ENCODE data around the gene GNGT2.
"Not testable (repeated sequence)": the region's sequence is repeated elsewhere in the genome, so short reads cannot be mapped to it uniquely, and the experiment has no call there.

The GNGT2 gene

DNA sequence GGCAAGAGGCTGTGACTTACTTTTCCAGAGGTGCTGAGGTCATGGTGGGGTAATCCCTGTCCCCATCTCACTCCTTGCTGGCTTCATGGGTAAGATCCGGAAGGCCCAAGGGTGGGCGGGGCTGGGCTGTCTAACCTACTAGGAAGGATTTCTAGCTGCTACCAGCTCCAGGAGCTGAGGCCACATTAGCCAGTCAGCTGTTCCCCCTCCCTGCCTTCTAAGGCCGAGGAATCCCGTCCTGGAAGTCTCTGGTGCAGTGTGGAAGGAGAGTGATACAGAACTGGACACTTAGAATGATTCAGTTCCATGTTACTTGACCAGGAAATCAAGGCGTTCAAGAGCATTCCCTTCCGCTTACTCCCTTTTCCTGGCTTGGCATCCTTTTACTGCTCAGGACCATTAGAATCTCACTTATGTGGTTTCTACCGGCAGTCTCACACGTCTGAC is 8.9 kb downstream of the GNGT2 start:
- no peak for DNase-seq

DNA sequence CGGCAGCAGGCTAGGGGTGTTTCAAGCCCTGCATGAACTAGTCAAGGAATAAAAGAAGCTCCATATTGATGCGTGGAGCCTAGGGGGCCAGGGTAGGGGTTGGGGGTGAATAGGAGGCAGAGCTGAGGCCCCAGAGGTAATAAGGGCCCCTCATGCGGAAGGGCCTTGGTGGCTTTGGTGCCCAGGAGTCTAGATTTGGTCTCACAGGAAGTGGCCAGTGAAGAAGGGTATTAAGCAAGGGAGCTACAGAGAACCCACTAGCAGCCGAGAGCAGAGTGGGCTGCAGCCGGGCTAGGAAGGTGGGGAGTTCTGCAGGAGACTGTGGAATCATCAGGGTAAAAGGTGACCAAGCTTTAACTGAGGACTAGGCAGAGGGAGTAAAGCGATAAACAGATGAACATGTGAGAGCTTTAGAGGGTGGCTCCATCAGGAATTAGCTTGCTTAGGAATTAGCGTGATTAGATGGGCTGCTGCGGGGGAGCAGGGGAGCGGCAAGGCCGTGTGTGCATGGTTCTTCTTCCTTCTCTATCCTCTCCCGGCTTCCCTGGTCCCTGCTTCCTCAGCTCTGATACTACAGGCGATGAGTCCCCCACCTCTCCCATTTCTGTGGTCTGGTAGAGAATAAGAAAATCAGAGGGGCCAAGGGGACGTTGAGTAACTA is 9.8 kb downstream of the GNGT2 start:
- no peak for DNase-seq

DNA sequence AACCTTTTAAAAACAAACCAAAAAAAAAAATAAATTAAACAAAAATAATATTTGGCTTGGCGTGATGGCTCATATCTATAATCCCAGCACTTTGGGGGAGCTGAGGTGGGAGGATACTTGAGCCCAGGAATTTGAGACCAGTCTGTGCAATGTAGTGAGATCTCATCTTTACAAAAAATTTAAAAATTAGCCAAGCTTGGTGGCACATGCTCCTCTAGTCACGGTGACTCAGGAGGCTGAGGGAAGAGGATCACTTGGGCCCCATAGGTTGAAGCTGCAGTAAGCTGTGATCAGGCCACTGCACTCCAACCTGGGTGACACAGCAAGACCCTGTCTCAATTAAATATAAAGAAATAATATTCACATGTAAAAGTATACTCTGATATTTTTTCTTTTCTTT is 12.2 kb downstream of the GNGT2 start:
- DNase-seq, result no peak

DNA sequence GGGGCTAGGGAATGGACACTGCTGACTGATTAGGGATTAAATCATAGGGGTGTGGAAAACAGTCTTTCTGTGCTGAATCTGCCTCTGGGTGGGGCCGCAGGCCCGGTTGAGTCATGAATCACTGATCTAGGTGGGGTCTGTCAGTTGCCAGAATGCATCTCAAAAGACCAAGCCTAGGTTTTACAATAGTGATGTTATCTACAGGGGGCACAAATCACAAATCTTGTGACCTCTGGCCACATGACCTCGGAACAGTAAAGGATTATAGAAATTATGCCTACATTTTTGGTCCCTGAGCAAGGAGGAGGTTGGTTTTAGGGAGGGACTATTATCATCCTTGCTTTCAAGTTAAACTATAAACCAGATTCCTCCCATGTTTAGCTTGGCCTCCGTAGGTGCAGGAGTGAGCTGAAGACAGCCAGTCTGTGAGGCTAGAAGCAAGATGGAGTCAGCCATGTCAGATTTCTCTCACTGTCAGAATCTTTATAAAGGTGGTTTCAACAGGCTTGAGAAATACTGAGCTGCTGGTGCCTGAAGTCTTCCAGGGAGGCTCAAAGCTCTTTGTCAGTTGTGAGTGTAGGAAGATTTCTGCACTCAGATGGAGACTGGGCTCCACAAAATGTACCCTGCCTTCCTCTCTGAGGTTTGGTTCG is 12.9 kb downstream of the GNGT2 start:
- DNase-seq, result no peak

DNA sequence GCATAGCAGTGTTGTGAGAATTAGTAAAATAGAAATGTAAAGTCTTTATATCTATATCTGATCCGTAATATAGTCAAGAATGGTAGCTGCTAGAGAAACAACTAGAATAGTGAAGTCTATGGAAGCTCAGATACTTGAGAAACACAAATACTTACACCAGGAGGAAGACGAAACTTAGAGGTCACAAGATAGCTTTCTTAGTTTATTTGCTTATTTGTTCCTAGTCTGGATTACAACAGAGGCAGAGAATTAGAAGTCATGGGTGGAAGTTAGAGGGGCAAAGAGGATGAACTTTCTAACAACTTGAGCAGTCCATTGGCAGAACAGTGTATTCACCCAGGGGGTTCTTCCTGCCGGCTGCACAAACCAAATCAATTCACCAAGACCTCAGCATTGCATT is 13.9 kb downstream of the GNGT2 start:
- no peak for DNase-seq

DNA sequence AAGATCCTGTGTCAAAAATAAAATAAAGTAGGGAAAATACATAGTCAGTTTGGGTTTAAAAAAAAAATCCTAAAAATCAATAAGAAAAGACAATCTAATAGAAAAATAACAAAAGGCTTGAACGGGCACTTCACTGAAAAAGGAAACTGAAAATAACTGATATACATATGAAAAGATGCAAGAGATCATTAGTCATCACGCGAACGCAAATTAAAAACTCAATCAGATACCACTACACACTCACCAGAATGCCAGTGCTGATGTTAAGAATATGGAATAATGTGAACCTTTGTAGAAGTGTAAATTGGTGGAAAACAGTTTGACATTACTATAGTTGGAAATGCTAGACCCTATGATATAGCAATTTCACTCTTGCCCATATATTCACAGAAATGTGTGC is 14.6 kb downstream of the GNGT2 start:
- DNase-seq, result no peak

DNA sequence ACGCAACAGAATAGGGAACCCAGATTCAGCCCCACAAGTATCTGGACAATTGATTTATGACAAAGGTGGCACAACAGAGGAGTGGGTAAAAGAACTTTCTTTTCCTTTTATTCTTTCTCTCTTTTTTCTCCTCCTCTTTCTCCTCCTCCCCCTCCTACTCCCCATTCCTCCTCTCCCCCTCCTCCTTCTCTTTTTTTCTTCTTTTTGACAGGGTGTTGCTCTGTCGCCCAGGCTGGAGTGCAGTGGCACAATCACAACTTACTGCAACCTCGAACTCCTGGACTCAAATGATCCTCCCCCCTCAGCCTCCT is 16.1 kb downstream of the GNGT2 start:
- no peak for DNase-seq

DNA sequence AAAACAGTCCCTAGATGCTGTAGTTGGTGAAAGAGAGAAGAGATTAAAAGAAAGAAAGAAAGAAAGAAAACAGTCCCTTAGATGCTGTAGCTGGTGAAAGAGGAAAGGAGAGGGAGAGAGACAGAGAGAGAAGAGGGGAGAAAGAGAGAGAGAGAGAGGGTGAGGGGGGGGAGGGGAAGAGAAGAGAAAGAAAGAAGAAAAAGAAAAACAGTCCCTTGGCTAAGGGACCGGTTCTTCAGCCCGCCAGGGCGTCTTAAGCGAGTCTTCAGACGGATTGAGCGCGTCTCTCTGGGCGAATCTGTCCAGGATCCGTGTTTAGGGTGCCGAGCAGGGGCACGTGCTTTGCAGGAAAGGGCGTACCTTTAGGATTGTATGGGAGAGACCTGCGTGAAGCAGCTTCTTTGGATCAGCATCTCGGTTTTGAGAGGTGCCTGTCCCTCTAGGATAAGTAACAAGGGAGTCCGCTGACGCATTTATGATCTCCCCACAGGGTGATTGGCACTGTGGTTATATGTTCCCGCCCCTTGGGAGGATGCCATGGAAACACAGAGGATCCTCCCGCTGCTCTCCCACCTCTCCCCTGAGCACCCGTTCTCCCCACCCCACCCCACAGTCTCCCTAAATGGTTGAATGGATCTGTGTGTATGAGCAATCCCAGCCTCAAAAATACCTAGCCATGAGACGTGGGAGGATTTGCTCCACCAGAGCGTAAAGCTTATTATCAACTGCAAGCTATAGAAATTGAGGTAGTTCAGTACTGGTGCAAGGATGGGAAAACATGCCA is 16.7 kb downstream of the GNGT2 start:
- no peak for DNase-seq

DNA sequence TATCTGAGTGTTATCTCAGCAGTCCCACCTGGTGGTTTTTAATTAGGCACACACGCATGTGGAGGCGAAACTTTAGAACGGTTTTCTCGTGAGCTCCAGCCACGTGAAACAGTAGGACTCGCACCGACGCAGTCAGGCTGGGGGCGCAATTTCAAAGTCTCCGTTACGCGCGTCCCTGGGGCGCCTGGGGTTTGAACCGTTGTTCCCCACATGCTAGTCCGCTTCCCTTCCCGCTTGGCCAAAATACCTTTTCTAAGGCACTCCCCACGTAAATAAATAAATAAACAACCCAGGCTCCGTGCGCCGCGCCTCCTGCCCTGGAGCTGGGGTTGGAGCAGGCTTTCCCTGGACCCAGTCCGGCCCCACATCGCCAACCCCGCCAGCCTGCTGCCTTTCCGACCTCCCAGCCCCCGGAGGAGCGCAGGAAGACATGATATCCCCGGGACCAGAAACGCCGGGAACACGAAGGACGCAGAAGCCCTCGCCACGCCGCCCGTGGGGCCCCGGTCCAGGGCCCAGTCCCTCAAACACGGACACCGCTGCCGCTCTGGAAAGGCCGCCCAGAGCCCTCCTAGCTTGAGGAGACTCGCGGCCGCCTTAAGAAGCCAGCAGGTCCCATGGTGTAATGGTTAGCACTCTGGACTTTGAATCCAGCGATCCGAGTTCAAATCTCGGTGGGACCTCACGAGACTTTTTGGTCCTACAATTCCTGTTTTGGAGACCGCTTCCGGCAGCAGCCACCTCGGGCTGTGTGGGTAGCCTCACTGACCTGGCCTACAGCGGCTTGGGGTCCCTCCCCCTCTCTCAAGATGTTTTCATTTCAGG is 18.2 kb downstream of the GNGT2 start:
- peak; percentile 82 for DNase-seq

DNA sequence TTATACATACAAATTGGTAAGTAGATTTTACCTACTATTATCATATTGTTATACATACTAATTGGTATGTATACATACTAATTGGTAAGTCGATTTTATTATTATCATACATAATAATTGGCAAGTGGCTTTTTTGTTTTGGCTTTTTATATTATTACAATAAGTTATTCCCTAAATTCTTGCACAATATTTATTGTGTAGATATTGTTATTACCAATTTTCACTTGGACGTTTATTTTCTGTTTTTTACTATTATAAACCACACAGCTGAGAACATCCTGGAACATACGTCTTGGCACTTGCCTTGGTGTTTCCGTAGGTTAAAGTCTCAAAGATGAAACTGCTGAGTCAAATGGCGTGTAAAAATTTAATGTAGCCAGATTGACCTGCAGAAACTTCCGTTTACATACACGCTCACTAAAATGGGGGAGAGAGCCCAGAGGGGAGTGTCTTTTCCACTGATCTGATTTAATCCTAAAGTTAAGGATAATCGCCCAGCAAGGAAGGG is 18.9 kb downstream of the GNGT2 start:
- no peak for DNase-seq

DNA sequence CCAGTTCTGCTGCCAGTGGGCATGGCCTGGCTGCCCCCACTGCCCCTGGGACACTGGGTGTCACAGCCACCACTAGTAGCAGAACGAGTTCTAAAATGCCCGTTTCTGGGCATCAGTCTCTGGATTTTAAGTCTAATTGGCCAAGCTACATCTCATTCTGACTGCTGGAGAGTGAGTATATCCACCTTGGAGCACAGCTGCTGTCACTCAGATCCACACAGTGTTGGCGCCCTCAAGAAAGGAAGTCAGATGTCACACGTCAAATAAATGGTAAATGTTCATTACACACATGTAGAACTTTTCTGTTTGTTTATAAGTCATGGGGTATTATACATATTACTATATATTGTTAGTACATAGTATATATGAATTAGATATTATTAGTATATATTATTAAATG is 19.4 kb downstream of the GNGT2 start:
- no peak for DNase-seq

DNA sequence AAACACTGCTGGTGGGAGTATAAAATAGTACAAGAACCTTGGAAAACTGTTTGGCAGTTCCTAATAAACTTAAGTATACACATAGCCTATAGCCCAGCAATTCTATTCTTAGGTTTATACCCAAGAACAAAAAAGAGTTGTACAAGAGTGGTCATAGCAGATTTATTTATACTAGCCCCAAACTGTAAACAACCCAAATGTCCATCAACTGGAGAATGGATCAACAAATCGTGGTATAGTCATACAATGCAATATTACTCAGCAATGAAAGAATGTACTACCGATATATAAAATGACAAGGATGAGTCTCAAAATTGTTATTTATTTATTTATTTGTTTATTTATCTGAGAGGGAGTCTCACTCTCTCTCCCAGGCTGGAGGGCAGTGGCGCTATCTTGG is 23.1 kb downstream of the GNGT2 start:
- no peak for DNase-seq

DNA sequence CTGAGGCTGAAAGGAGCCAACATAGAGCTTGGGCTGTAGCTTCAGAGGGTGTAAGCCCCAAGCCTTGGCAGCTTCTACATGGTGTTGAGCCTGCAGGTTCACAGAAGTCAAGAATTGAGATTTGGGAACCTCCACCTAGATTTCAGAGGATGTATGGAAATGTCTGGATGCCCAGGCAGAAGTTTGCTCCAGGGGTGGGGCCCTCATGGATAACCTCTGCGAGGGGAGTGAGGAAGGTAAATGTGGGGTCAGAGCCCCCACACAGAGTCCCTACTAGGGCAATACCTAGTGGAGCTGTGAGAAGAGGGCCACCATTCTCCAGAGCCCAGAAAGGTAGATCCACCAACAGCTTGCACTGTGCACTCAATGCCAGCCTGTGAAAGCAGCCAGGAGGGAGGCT is 25.0 kb downstream of the GNGT2 start:
- DNase-seq, result not testable (repeated sequence)

DNA sequence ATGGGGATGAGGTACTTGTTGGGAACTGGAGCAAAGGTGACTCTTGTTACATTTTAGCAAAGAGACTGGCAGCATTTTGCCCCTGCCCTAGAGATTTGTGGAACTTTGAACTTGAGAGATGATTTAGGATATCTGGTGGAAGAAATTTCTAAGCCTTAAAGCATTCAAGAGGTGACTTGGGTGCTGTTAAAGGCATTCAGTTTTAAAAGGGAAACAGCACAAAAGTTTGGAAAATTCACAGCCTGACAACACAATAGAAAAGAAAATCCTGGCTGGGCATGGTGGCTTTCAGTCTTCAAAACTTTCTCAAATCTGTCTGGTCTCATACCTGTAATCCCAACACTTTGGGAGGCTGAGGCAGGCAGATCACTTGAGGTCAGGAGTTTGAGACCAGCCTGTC is 25.9 kb downstream of the GNGT2 start:
- not testable (repeated sequence) for DNase-seq

DNA sequence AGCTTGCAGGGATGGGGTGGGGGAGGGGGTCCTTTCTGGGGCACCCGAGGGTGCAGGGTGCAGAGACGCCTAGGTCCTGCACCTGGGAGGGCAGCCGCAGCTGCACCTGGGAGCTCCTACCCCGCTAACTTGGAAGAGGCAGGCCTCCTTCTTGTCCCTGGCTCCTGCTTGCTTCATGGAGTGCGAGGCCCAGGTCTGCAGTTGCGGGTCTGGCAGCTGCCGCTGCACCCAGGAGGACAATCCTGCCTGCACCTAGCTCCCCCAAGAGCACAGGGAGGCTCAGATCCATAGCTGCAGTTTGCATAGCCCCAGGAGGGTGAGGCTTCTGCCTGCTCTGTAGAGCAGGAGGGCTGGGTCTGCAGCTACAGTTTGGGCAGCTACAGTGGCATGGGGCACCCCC is 26.6 kb downstream of the GNGT2 start:
- no peak for DNase-seq

DNA sequence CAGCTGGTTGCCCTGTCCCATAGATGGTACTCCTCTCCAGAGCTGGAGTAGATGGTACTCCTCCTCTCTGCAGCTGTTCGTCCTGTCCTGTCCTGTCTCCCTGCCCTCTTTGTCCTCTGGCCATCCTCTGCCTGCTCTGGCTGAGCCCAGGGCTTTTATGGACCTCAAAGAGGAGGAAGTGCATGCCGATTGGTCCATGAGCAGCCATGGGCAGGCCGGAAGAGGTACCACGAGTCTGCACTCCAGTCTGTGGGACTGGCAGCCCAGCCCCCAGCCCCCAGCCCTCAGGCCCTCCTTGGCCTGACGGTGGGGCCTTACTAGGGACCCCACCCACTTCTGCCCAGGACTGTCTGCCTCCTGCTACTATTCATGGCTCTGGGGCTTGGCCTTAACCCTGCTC is 27.0 kb downstream of the GNGT2 start:
- no peak for DNase-seq

DNA sequence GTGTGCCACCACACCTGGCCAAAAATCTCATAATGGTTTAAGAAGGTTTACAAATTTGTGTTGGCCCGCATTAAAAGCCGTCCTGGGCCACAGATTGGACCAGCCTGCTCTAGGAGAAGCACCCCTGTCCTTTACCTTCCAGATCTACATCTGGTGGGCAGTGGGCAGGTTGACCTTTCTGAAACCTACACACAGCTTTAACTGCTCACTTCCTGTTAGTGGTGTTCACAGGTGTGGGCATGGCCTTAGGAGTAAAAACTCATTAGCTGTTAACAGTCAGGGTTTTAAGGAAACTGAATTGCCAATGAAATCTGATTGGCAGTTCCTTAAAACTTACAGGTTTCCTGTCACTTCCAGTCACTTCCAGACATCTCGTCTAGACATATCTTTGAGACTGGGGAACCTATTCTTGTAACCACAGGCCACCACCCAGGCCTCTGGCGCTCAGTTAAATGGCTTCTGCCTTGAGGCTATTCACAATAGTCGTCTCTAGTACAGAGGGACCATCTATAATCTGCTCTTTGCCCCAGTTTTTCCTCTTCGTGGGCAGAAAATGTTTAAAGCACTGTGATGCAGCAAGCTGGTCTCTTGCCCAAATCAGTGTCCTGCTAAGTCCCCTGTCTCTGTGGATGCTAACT is 29.3 kb downstream of the GNGT2 start:
- no peak for DNase-seq

DNA sequence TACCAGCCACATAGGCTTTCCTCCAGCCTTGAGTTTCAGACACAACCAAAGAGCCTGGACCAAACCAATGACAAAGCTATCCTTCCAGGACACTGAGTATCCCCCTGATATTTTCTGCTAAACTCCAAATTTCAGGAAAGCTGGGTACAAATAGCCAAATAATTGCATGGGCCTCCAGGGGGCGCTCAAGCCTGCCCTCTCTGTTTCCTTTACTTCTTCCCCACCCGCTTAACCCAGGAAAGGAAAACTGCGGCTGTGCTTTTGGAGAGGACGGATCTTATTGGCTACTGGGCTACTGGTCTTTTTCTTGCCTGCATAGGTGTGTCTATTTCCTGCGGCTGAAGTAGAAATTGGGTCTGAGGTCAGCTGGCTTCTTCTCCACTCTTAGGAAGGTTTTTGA is 30.1 kb downstream of the GNGT2 start:
- peak; percentile 57 for DNase-seq

DNA sequence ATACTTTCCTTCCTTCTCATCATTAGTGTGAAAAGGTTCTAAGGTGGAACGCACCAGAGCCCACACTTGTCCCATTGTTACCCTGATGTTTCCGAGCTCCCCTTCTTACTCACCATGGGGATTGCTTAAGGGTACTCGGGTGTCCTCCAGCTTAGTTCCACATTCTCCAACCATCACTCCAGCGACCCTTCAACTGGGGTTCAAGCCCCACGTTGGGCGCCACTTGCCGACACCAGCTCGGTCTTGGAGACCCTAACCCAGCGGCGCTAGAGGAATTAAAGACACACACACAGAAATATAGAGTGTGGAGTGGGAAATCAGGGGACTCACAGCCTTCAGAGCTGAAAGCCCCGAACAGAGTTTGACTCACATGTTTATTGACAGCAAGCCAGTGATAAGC is 34.4 kb downstream of the GNGT2 start:
- not testable (repeated sequence) for DNase-seq

DNA sequence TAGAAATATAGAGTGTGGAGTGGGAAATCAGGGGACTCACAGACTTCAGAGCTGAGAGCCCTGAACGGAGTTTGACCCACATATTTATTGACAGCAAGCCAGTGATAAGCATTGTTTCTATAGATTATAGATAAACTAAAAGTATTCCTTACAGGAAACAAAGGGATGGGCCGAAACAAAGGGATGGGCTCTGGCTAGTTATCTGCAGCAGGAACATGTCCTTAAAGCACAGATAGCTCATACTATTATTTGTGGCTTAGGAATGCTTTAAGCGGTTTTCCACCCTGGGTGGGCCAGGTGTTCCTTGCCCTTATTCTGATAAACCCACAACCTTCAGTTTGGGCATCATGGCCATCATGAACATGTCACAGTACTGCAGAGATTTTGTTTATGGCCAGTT is 39.7 kb downstream of the GNGT2 start:
- not testable (repeated sequence) for DNase-seq

DNA sequence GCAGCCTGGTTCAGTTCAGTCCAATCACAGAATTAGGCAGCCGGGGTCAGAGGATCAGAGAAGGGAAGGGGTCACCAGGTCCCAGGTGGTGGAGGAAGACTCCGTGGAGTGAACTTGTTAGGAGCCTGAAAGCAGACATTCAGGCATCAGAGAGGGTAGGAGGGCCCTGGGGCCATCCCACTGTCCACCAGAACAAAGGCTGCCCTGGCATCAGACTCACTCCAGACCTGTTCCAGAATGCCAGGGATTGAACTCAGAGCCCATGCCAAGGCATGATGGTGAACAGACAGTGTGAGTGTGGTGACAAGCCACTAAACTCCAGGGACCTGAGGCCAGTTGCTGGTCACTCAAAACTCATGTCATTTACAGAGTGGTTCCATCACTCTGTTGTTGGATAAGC is 40.2 kb downstream of the GNGT2 start:
- no peak for DNase-seq

DNA sequence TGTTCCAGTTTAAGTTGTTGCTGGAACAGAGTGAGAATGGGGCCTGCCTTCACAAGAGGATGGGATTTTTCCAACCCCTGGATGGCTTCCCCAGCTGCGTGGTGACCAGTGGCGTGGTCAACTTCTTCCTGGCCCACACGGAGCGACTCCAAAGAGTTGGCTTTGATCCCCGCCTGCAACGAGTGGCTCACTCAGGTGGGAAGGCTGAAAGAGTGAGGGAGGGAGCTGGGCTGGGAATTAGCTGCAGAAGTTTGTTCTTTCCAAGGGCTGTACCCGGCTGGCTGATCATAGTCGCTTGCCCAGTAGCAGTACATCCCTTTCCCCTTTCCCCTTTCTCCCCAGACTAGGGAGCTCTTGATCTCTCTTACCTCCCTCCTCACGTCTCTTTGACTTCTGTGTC is 41.7 kb downstream of the GNGT2 start:
- no peak for DNase-seq

DNA sequence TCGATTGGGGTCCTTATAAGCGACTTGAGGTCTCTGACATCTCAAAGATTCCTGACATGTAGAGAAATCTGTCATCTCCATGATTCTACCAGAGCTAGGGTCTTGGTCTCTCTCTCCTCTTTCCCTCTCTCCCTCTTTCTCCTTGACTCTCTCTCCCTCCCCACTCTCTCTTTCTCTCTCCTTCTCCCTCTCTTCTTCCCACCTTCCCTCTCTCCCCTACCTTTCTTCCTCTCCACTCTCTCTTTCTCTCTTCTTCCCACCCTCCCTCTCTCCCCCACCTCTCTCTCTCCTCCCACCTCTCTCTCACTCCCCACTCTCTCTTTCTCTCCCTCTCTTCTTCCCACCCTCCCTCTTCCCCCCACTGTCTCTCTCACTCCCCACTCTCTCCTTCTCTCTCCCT is 45.2 kb downstream of the GNGT2 start:
- DNase-seq, result no peak

Measured in effector CD4-positive, alpha-beta T cell (primary cell).